Omental fat pad (tissue), 4 donors: ENCODE measurements around the gene UBE2I. TPM values are rescaled to one million over a fixed set of nuclear protein-coding genes. Genes with fewer than 3 reads are reported as not detected.

ENCODE experiments used
- ATAC-seq: fragments of 150-250 bp; one replicate; pipeline ENCODE4 v1.9.1; 2016; ENCODE audit warnings: mild to moderate bottlenecking, moderate library complexity; ENCODE audit not compliant: low FRiP score
- DNase-seq: peaks from one replicate; pipeline ENCODE4 v3.0.0-alpha.2; 2019; ENCODE audit warnings: low spot score
- CTCF ChIP-seq, 3 donors: fragments of 450-650 bp; IDR thresholded peaks; one replicate each; pipeline ENCODE4 v1.5.1; 2016 to 2017; ENCODE audit warnings: antibody characterized with exemption in 3 of 3, mild to moderate bottlenecking in 3 of 3, moderate library complexity in 2 of 3
- total RNA-seq, 4 donors: library from RNA; depleted of rRNA; stranded (reverse); fragments of >200 nt; gene quantifications; one replicate each; pipeline ENCODE4 v1.1.0, GENCODE V29; 2016

The UBE2I gene
- total RNA-seq, 4 donors from 2014 or later = 50.9 to 94.9 (median 72.5) TPM

- no peak for TF ChIP-seq CTCF (IDR thresholded peaks at IDR 0.05)
- DNase-seq = no peak
- no peak for ATAC-seq
These were observed 65.2 kb downstream of the UBE2I start for GRCh38 chr16:1374418-1375297.

GRCh38 chr16:1375298-1375640, 65.8 kb downstream of the UBE2I start:
- no peak for TF ChIP-seq CTCF (IDR thresholded peaks at IDR 0.05)
- DNase-seq (no peak), ATAC-seq (no peak)

GRCh38 chr16:1375741-1376410, 66.4 kb downstream of the UBE2I start:
- DNase-seq (no peak), ATAC-seq (no peak)
- no peak for TF ChIP-seq CTCF (IDR thresholded peaks at IDR 0.05)

Other genes starting within 250 kb of the UBE2I start
- under 1 TPM in 1 of 4 donors, not detected in 3; 0.37 TPM for gene SSTR5, start 236.9 kb upstream of the UBE2I start, total RNA-seq
- gene C1QTNF8, start 213.4 kb upstream of the UBE2I start, total RNA-seq = not detected
- 10 to 100 TPM in 2 of 4 donors, 1 to 10 TPM in 2; 1.8 to 13.6 (median 10.2) TPM for gene CACNA1H, start 156.5 kb upstream of the UBE2I start, total RNA-seq
- 1 to 10 TPM in 1 of 4 donors, not detected in 3; 1.3 TPM for gene TPSG1, start 84.4 kb upstream of the UBE2I start, total RNA-seq
- 100 to 1,000 TPM in 1 of 4 donors, 10 to 100 TPM in 3; 10.1 to 112 (median 42.0) TPM for gene TPSB2, start 79.5 kb upstream of the UBE2I start, total RNA-seq
- gene TPSAB1, start 68.9 kb upstream of the UBE2I start, total RNA-seq = 10 to 100 TPM; 20.8 to 86.2 (median 31.4) TPM
- 1 to 10 TPM in 1 of 4 donors, not detected in 3; 1.2 TPM for gene TPSD1, start 53.6 kb upstream of the UBE2I start, total RNA-seq
- gene BAIAP3, start 24.0 kb downstream of the UBE2I start, total RNA-seq = 10 to 100 TPM in 1 of 4 donors, 1 to 10 TPM in 3; 1.5 to 14.2 (median 1.9) TPM
- 10 to 100 TPM; 42.4 to 78.5 (median 61.9) TPM for gene TSR3, start 42.2 kb downstream of the UBE2I start, total RNA-seq
- gene GNPTG, start 42.3 kb downstream of the UBE2I start, total RNA-seq = 10 to 100 TPM; 48.3 to 77.1 (median 65.8) TPM
- 10 to 100 TPM in 3 of 4 donors, 1 to 10 TPM in 1; 8.6 to 36.9 (median 14.2) TPM for gene UNKL, start 105.1 kb downstream of the UBE2I start, total RNA-seq
- 10 to 100 TPM; 11.9 to 24.1 (median 14.4) TPM for gene UQCC4, start 111.1 kb downstream of the UBE2I start, total RNA-seq
- gene PERCC1, start 121.4 kb downstream of the UBE2I start, total RNA-seq = 1 to 10 TPM in 1 of 4 donors, not detected in 3; 1.9 TPM
- 1 to 10 TPM in 1 of 4 donors, under 1 TPM in 3; 0.19 to 5.7 (median 0.37) TPM for gene CCDC154, start 134.9 kb downstream of the UBE2I start, total RNA-seq
- 10 to 100 TPM; 42.6 to 62.3 (median 52.2) TPM for gene CLCN7, start 165.4 kb downstream of the UBE2I start, total RNA-seq
- gene PTX4, start 179.3 kb downstream of the UBE2I start, total RNA-seq = not detected
- gene TELO2, start 183.7 kb downstream of the UBE2I start, total RNA-seq = 10 to 100 TPM; 12.7 to 38.5 (median 22.2) TPM
- 100 to 1,000 TPM in 1 of 4 donors, 10 to 100 TPM in 3; 21.4 to 141 (median 41.7) TPM for gene TMEM204, start 224.0 kb downstream of the UBE2I start, total RNA-seq